DMS153 treated with DMSO at 0.1 percent for 48 hours (cell line): ENCODE results near the gene PHF19.

Experiments
- DNase-seq: peaks from one replicate; lab custom pipeline; 2025; ENCODE audit not compliant: unreplicated experiment; lab: John Stamatoyannopoulos, UW

Gene PHF19

DNA sequence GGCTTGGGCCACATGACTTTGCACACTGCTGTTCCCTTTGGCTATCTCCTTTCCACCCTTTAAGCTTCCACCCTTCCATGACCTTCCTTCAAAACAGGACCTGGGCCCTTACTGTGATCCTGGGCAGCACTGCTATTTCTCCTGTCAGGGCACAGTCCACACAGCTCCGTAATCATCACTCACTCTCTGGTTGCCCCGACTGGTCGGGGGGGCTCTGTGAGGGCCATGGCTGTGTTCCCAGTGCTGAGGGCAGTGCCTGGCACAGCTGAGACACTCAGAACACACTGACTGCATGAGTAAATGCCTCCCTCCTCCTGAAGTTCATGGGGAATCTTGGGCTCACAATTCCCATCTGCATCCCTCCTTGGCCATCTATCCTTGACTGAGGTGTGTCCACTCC lies 37.4 kb upstream of the PHF19 start:
- no peak for DNase-seq

GRCh38 chr9:120913647-120914264 lies 36.8 kb upstream of the PHF19 start:
- no peak for DNase-seq

- no peak for DNase-seq
These were observed 36.1 kb upstream of the PHF19 start for GRCh38 chr9:120912958-120913646.

DNA sequence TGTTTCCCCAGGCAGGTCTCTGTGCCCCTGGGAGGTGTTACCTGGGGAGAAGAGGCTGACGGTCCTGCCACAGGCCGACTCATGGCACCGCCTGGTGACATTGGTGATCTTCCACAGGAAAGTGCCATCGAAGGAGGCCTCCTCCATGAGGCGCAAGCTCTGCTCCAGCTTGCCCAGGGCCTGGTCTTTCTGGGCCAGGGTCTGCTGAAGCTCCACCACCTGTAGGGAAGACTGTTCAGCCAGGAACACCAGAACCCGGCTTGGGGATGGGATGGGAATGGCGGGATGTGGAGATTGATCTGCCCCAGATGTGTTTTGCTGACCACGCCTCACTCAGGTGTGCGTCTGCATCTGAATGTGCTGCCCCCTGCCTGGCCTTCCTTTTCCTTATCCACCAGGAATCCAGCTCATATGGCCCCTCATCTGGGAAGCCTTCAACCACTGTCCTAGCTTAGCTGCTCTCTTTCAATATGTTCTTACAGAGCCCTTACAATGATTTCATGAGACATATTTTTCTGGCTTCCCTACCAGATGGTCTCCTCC lies 34.4 kb upstream of the PHF19 start:
- no peak for DNase-seq

GRCh38 chr9:120910643-120911042 lies 33.7 kb upstream of the PHF19 start:
- no peak for DNase-seq

- no peak for DNase-seq
These were observed 32.9 kb upstream of the PHF19 start for GRCh38 chr9:120909904-120910303.

GRCh38 chr9:120905315-120906164 lies 28.6 kb upstream of the PHF19 start:
- DNase-seq: no peak

DNA sequence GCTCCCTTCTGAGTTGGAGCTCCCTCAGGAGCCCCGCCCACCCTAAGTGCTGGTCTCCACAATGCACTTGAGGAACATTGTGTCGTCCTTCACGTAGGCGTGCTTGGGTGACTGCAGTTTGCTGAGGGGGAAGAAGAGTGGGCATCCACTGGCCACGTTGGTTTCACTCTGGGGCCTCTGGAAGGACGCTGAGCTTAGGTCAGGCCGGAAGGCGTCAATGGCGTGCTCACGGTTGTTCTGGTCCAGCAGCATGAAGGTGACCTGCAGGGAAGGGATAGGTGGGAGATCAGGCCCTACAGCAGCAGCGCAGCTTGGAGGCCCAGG lies 28.0 kb upstream of the PHF19 start:
- DNase-seq: no peak

DNA sequence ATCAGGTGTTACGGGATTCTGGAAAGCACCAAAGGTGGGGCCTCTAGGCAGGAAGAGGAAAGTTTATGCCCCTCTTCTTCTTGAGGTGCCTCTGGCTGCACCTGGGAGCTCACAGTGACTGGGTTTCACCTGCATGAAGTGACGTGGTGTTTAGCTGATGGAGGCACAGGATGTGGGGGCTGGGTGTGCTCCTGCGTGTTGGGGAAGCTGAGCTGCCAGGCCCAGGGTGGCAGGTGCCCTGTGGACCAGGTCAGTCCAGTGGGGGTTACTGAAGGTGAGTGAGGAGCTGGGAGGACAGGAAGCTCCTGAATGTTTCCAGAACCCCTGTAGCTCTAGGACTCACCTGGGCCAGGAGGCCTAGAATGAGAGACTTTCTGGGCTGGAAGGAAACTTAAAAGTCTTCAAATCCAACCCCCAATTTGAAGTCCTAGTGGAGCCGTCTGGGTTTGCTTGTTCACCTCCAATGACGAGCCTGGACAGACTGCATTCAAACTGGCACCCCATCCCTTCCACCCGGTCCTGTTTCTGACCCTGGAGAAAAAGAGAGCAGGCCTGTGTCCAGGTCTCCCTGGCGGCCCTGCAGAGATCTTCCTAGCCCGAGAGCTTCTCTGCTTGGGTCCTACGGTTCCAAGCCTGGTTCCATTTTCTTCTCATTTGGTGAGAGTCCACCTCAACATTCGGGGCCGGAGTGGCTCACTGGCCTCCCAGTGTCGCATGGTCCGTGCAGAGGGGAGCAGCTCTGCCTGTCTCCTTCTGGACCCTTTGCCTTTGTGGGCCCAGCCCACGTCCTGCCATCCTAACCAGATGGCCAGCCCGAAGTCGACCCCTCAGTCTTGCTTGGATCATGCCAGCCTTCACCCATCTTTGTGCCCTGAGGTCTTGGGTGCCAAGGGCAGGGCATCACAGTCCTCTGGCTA lies 27.3 kb upstream of the PHF19 start:
- no peak for DNase-seq

GRCh38 chr9:120902569-120903535 lies 25.9 kb upstream of the PHF19 start:
- no peak for DNase-seq

DNA sequence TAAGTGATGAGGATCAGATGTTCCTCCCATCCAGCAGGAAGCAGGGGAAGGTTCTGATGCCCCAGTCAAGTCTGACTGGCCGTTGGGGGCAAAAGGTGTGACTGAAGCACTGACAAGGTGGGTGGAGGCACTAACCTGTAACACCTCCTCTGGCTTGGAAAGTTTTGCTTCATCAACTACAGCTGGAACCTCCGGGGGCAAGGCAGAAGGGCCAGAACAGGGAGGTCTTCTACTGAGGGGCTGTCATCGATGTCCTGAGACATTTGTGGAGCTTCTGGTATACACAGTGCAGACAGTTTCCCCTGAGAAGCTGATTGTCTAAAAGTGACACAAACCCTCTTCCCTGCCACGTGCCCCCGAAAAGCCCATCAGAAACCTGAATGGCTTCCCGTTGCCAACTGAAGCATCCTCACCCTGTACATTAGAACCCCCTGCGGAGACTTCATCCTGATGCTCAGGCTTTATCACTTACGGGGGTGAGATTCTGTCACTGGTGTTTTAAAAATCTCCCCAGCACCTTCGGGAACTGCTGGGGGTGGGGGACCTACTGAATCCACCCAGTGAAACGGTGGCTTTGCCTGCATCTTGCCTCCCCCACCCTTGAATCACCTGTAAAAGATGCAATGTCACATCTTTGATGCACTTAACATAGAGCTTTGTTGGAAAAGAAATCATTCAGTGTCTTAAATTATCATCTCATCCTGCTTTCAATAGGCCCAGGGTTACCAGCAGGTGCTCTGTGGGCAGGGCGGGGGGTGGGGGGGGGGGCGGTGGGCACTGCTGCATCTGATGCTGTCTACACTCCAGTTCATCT lies 25.0 kb upstream of the PHF19 start:
- no peak for DNase-seq

GRCh38 chr9:120900824-120901223 lies 23.8 kb upstream of the PHF19 start:
- DNase-seq: no peak

DNA sequence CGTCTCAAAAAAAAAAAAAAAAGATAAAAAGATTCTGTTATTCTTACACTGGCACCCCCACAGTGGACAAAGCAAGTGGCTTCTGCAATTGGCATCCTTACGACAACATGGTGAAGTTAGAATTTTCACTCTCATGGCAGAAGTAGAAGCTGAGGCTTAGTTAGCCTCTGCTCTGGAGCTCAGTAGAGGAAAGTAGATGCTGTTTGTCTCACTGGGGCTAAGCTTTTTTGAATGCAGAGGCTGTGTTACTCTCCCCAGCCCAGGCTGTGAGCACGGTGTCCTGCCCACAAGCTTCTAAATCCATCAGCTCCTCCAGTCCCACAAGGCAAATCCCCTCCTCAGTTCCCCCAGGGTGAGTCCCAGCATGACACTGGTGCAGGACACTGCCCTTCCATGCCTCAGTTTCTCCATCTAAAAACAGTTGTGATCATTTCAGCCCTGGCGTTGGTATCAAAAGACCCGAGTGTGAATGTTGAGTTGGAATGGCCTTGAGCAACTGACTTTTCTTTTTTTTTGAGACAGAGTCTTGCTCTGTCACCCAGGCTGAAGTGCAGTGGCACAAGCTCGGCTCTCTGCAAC lies 22.6 kb upstream of the PHF19 start:
- no peak for DNase-seq

DNA sequence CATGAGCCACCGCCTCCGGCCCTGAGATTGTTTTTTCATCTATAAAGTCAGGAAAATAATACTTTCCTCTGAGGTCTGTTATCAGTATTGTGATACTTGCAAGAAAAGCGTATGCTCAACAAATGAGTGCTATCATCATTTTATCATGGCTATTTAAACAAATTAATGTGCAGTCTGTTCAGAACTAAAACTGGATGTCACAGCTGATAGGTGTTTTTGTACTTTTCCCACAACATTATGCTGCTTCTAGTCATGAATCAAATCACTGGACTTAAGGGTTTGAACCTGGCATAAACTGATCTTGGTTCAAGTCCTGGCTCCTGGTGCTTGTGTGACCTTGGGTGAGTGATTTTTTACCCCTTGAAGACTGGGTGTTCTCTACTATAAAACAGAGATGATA lies 21.4 kb upstream of the PHF19 start:
- no peak for DNase-seq

DNA sequence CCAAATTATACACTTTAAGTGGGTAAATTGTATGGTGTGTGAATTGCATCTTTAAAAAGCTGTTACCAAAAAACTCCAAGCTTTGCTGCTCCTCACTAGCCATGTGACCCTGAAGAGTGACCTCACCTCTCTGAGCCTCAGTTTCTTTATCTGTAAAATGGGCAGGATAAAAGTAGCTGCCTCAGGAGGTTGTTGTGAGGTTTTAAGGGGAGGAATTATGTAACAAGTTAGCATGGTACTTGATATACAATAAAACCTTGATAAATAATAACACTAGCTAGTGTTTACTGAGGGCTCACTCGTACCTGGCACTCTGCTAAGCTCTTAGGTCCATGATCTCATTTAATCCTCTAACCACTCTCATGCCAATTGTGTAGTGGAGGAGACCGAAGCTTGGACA lies 19.0 kb upstream of the PHF19 start:
- no peak for DNase-seq

GRCh38 chr9:120894321-120895148 lies 17.5 kb upstream of the PHF19 start:
- DNase-seq: no peak

GRCh38 chr9:120893611-120894307 lies 16.8 kb upstream of the PHF19 start:
- DNase-seq: no peak
